Activated gamma-delta T cell treated with Interleukin-2 at 50 U/mL for 16 hours (primary cell): ENCODE measurements around the gene RSPH1.
"Not testable (repeated sequence)": the region's sequence is repeated elsewhere in the genome, so short reads cannot be mapped to it uniquely, and the experiment has no call there.

Source experiments
- DNase-seq: peaks from one replicate; pipeline ENCODE4 v3.0.0-alpha.2; 2020

Gene RSPH1

GRCh38 chr21:42480736-42481135, 15.3 kb downstream of the RSPH1 start:
- DNase-seq: no peak

- DNase-seq: no peak
Measured at GRCh38 chr21:42479582-42479981, 16.4 kb downstream of the RSPH1 start.

GRCh38 chr21:42478504-42478903, 17.5 kb downstream of the RSPH1 start:
- DNase-seq: no peak

- DNase-seq: no peak
Measured at GRCh38 chr21:42476388-42477331, 19.4 kb downstream of the RSPH1 start.

- no peak for DNase-seq
Measured at GRCh38 chr21:42475526-42476387, 20.3 kb downstream of the RSPH1 start.

- no peak for DNase-seq
Measured at GRCh38 chr21:42475036-42475435, 21.0 kb downstream of the RSPH1 start.

GRCh38 chr21:42474043-42474831, 21.8 kb downstream of the RSPH1 start:
- DNase-seq: no peak

GRCh38 chr21:42473498-42474042, 22.5 kb downstream of the RSPH1 start:
- DNase-seq: no peak

- no peak for DNase-seq
Measured at GRCh38 chr21:42472521-42472920, 23.5 kb downstream of the RSPH1 start.

- no peak for DNase-seq
Measured at GRCh38 chr21:42471716-42472330, 24.2 kb downstream of the RSPH1 start.

GRCh38 chr21:42471206-42471605, 24.8 kb downstream of the RSPH1 start:
- DNase-seq: no peak

GRCh38 chr21:42469726-42470125, 26.3 kb downstream of the RSPH1 start:
- DNase-seq: not testable (repeated sequence)

GRCh38 chr21:42469272-42469671, 26.8 kb downstream of the RSPH1 start:
- DNase-seq: no peak

GRCh38 chr21:42468491-42469131, 27.4 kb downstream of the RSPH1 start:
- DNase-seq: no peak

- DNase-seq: no peak
Measured at GRCh38 chr21:42467140-42467983, 28.7 kb downstream of the RSPH1 start.

- DNase-seq: no peak
Measured at GRCh38 chr21:42466700-42467099, 29.3 kb downstream of the RSPH1 start.

GRCh38 chr21:42465803-42466127, 30.3 kb downstream of the RSPH1 start:
- no peak for DNase-seq

- DNase-seq: no peak
Measured at GRCh38 chr21:42465008-42465802, 30.8 kb downstream of the RSPH1 start.

- DNase-seq: peak; percentile 57
Measured at GRCh38 chr21:42463861-42464515, 32.0 kb downstream of the RSPH1 start.
